NT2/D1 (cell line): ENCODE results near the gene SDR9C7.

Experiments used
- YY1 ChIP-seq: IDR thresholded peaks from 2 replicates; pipeline ENCODE4 v1.6.1; 2011; ENCODE audit not compliant: insufficient read length, insufficient read depth
- ZNF274 ChIP-seq: IDR thresholded peaks from 2 replicates; pipeline ENCODE4 v1.6.1; 2011; ENCODE audit warnings: mild to moderate bottlenecking, low read depth, low read length

DNA sequence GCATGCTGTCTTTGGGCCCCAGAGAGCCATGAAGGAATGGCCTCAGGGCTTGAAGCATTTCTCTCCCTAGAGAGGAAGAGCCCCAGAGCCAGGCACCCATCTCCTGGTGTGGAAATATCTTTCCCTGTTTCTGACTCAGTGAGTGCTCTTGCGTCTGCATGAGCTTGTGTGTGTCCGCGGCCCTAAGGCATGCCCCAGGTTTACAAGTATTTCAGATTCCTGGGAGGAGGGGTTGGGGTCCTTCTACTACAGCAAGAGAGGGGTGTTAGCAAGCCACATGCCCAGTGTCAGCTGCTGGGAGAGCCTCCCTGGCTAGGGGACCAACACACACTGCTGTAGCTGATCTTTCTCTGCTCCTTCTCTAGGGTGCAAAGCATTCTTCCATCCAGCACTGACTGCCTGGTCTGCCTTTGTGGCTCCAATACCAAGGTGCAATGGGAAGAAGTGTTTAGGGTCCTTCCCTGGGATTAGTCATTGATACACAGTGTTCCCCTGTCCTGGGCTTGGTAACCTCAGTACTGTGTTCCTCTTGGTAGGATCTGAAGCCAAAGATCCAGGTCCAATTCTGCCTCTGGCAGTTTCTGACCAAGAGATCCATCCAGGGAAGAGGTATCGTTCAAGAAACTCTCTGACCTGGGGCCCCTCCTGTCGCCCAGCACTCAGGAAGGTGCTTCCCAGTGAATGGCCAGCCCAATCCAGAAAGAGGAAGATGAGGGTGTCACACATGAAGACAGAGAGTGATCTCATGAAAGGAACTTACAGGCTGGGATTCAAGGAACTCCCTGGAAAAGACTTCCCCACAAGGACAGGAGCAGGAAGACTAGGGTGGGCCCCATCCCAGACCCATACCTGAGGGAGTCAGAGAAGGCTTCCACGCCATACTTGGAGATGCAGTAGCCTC lies 20.1 kb upstream of the SDR9C7 start:
- no peak for TF ChIP-seq ZNF274
- TF ChIP-seq YY1: no peak
